Prostate gland (tissue), 2 donors: ENCODE results near the gene NFE2L3. TPM values are rescaled to one million over a fixed set of nuclear protein-coding genes. Genes with fewer than 3 reads are reported as not detected.

Experiments used
- DNase-seq: peaks from one replicate; pipeline ENCODE4 v3.0.0-alpha.2; 2019; ENCODE audit warnings: low spot score
- H3K27ac ChIP-seq, 2 donors: fragments of 200-600 bp; sonication (generic); 2 replicates each; pipeline ENCODE4 v1.5.1; 2017 to 2019
- H3K27me3 ChIP-seq: fragments of 200-600 bp; sonication (generic); replicated peaks from 2 replicates; pipeline ENCODE4 v1.5.1; 2019; ENCODE audit not compliant: insufficient read depth
- H3K36me3 ChIP-seq, 2 donors: fragments of 200-600 bp; sonication (generic); 1 replicate in 1 of 2; 2 replicates in 1 of 2; pipeline versions ENCODE4 v1.5.1 to v1.8.1; 2017 to 2019
- H3K4me1 ChIP-seq: fragments of 200-600 bp; sonication (generic); replicated peaks from 2 replicates; pipeline ENCODE4 v1.5.1; 2019
- H3K4me3 ChIP-seq, 2 donors: fragments of 200-600 bp; sonication (generic); 2 replicates each; pipeline ENCODE4 v1.5.1; 2017 to 2019
- H3K9me3 ChIP-seq: fragments of 200-600 bp; sonication (generic); 2 replicates; pipeline ENCODE4 v1.5.1; 2017
- CTCF ChIP-seq, 4 experiments: fragments of 200-600 bp in 2 of 4; fragments of 450-650 bp in 2 of 4; sonication (generic) in 2 of 4; IDR thresholded peaks; 1 replicate in 3 of 4; 2 replicates in 1 of 4; pipeline ENCODE4 v1.5.1; 2016 to 2019; ENCODE audit warnings: antibody characterized with exemption in 4 of 4, mild to moderate bottlenecking in 2 of 4, moderate library complexity in 2 of 4
- POLR2A ChIP-seq: fragments of 450-650 bp; IDR thresholded peaks from one replicate; pipeline ENCODE4 v1.6.1; 2016; ENCODE audit warnings: antibody characterized with exemption, mild to moderate bottlenecking
- POLR2AphosphoS5 ChIP-seq: sonication (generic); formaldehyde crosslinking; IDR thresholded peaks from one replicate; pipeline ENCODE4 v1.6.1; 2017; ENCODE audit warnings: antibody characterized with exemption
- WGBS: methylation state at CpG from one replicate; pipeline ENCODE4 v1.1.5; 2018; 5-methylcytosine and 5-hydroxymethylcytosine counted together
- intact Hi-C: fragments of 100-400 bp; cut with DNase I; formaldehyde crosslinking; loops from one replicate; pipeline ENCODE4 v1.14.2; 2022
- total RNA-seq, 2 donors: library from RNA; depleted of rRNA; stranded (reverse); fragments of >200 nt; gene quantifications; one replicate each; pipeline ENCODE4 v1.1.0, GENCODE V29; 2016

NFE2L3 gene
- total RNA-seq, 2 donors from 2014 or later, result 2.0 to 4.3 TPM

- Histone ChIP-seq H3K27me3 (no peaks in the 10 kb centered on the region), H3K36me3 (peaks cover 7 to 9% of the 10 kb centered on the region in 2 donors), H3K4me3 (no peak overlapping the region), H3K4me1 (peaks cover 11% of the 10 kb centered on the region), H3K9me3 (no peaks in the 10 kb centered on the region), H3K27ac (no peak overlapping the region)
- TF ChIP-seq CTCF (IDR thresholded peaks at IDR 0.05) (no peak), POLR2A (no peak), POLR2AphosphoS5 (no peak)
- WGBS, result 72% methylated on average over 5 of the region's 5 CpGs
- intact Hi-C loops, result no loop called here
- DNase-seq, result no peak
Observed at GRCh38 chr7:26195182-26195581, 43.2 kb downstream of the NFE2L3 start.

- DNase-seq, result no peak
- no peak overlapping the region for H3K27ac ChIP-seq
- intact Hi-C loops, result no loop called here
- 50% methylated on average over 10 of the region's 10 CpGs for WGBS
- H3K4me1 ChIP-seq, result peaks cover 11% of the 10 kb centered on the region
- H3K36me3 ChIP-seq, result peaks cover under 1 to 7% of the 10 kb centered on the region in 2 donors
- no peaks in the 10 kb centered on the region for H3K27me3 ChIP-seq
- H3K9me3 ChIP-seq, result no peaks in the 10 kb centered on the region
- TF ChIP-seq POLR2AphosphoS5, result no peak
- H3K4me3 ChIP-seq, result no peak overlapping the region
Observed at GRCh38 chr7:26195867-26196657, 44.1 kb downstream of the NFE2L3 start.

GRCh38 chr7:26197153-26198115 lies 45.4 kb downstream of the NFE2L3 start:
- Histone ChIP-seq H3K27ac (no peak overlapping the region), H3K4me1 (peaks cover 11% of the 10 kb centered on the region), H3K27me3 (no peaks in the 10 kb centered on the region), H3K36me3 (peaks cover 0 to 7% of the 10 kb centered on the region in 2 donors), H3K9me3 (no peaks in the 10 kb centered on the region), H3K4me3 (peak overlapping the region; percentile 93 to 99)
- intact Hi-C loops, result no loop called here
- TF ChIP-seq POLR2A (no peak), POLR2AphosphoS5 (peak; percentile 9), CTCF (IDR thresholded peaks at IDR 0.05) (no peak)
- WGBS, result 8% methylated on average over 5 of the region's 5 CpGs
- no peak for DNase-seq

GRCh38 chr7:26198133-26198780 lies 46.3 kb downstream of the NFE2L3 start:
- H3K36me3 ChIP-seq, result peaks cover 0 to 7% of the 10 kb centered on the region in 2 donors
- no peaks in the 10 kb centered on the region for H3K9me3 ChIP-seq
- TF ChIP-seq CTCF (IDR thresholded peaks at IDR 0.05), result peak; percentile 62 to 84 (median 82)
- no peak for TF ChIP-seq POLR2A
- TF ChIP-seq POLR2AphosphoS5, result peak; percentile 8
- peak overlapping the region; percentile 100 for H3K27ac ChIP-seq
- WGBS, result under 1% methylated on average over 6 of the region's 6 CpGs
- intact Hi-C loops, result no loop called here
- H3K4me3 ChIP-seq, result peak overlapping the region; percentile 93 to 99
- DNase-seq, result no peak
- no peaks in the 10 kb centered on the region for H3K27me3 ChIP-seq
- peaks cover 11% of the 10 kb centered on the region for H3K4me1 ChIP-seq

GRCh38 chr7:26198781-26199169 lies 46.8 kb downstream of the NFE2L3 start:
- H3K27ac ChIP-seq, result peak overlapping the region; percentile 100
- no peaks in the 10 kb centered on the region for H3K9me3 ChIP-seq
- H3K4me1 ChIP-seq, result peaks cover 11% of the 10 kb centered on the region
- no peak for TF ChIP-seq CTCF (IDR thresholded peaks at IDR 0.05)
- no peak for TF ChIP-seq POLR2A
- TF ChIP-seq POLR2AphosphoS5, result peak; percentile 2
- no peak for DNase-seq
- intact Hi-C loops, result no loop called here
- WGBS, result under 1% methylated on average over 7 of the region's 7 CpGs
- H3K4me3 ChIP-seq, result peak overlapping the region; percentile 93 to 99
- H3K36me3 ChIP-seq, result peaks cover 0 to 3% of the 10 kb centered on the region in 2 donors
- no peaks in the 10 kb centered on the region for H3K27me3 ChIP-seq
